Endometrium (tissue), 2 donors: ENCODE results near the gene ERCC6L.
"Not testable (repeated sequence)": the region's sequence is repeated elsewhere in the genome, so short reads cannot be mapped to it uniquely, and the experiment has no call there.

Source experiments
- FAIRE-seq: peaks from 2 replicates; lab custom pipeline; 2012; peaks lifted over from hg19 to GRCh38; lab: Jason Lieb, UNC
- donor health status: control.
- donor health status: control.

The ERCC6L gene

GRCh38 chrX:72245461-72246089, 6.7 kb upstream of the ERCC6L start:
- no peak for FAIRE-seq

DNA sequence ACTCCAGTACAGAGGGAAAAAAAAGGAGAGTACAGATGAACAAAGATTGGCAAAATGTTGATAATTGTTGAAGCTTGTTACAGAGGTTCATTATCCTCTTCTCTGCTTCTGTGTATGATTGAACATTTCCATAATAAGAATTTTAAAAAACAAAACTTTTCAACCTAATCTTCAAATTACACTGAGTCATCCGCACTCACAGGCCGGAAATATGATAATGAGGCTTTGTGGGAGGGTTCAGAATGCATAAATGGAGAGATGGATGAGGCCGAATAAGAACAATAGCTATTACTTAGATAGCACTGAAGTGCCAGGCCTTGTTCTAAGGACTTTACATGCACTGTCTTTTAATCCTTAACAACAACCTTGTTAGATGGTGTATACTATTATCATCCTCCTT, 4.6 kb upstream of the ERCC6L start:
- no peak for FAIRE-seq

DNA sequence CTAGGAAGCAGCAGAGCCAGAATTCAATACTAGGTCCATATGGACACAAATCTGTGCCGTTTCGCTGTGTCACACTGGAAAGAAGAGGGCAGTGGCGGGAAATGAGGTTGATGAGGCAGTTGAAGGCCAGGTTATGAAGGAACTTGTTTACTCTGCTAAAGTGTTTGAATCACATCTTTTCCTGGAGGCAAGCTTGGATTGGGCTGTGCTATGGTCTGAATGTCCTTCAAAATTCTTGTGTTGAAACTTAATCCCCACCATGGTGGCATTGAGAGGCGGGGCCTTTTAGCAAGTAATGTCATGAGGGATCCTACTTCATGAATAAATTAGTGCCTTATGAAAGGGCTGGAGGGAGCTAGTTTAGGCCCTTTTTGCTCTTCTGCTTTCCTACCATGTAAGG, 2.1 kb upstream of the ERCC6L start:
- no peak for FAIRE-seq

DNA sequence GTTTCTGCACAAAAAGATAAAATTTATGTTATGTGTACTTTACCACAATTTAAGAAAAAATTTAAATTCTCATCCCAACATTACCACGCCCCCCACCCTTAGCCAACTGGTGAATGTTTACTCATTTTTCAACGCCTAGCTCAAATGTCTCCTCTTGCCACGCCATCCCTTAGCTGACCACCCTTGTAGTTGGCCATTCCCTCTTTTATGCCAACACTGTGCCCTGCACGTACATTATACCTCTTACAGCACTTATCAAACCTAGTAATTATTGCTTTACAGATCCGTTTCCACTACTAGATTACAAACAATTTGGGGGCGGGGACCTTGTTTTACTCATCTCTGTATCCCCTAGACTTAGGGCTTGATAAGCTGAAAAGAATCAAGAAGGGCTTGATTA, 644 bp downstream of the ERCC6L start:
- no peak for FAIRE-seq

DNA sequence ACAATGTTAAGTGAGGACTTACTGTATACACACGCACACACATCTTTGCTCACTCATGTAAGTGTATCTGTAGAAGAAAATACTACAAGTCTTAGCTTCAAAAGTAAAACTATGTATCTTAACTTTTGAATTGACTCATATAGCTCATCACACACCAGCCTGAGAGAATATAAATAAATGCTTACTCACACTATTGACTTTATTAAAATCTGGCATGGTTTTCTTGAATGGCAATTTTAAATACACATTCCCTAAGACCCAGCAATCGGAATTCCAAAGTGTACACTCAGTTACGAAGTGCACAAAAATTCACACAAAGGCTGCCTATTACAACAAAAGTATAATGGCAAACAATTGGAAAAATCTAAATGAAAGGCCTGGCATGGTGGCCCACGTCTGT, 2.0 kb downstream of the ERCC6L start:
- FAIRE-seq = no peak

GRCh38 chrX:72230290-72230689, 8.5 kb downstream of the ERCC6L start:
- FAIRE-seq = no peak

- FAIRE-seq = not testable (repeated sequence)
Measured at GRCh38 chrX:72220375-72220774, 18.5 kb downstream of the ERCC6L start.

- no peak for FAIRE-seq
Measured at GRCh38 chrX:72216973-72217372, 21.9 kb downstream of the ERCC6L start.

DNA sequence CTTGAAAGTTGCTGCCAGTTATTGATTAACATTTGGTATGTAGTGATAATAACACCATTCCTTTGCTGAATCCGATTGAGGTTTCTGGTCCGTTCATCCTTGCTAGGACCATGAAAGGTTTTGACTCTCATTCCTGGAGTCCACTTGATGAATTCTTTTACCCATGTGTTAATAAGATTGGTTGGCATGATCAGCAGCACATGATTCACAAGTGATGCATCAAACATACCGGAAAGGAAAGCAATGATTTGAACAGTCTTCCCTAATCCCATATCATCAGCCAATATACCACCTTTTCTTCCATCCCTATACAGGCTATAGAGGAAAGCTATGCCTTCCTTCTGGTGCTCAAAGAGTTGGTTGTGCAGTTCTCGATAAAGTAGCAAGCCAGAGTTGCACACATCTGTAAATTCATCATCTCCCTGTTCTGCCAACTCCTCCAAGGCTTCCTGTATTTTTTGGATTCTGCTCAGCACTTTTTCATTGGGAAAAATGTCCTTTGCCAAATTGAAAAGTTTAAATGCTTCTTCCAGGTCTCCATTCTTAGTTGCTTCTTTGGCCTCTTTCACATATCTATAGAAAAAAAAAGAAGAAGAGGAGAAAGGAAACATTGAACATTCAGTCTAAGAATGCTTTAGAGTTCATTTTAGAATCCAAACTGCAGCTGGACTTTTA, 30.6 kb downstream of the ERCC6L start:
- FAIRE-seq = no peak

GRCh38 chrX:72207366-72207765, 31.5 kb downstream of the ERCC6L start:
- FAIRE-seq = no peak

GRCh38 chrX:72205706-72206105, 33.1 kb downstream of the ERCC6L start:
- no peak for FAIRE-seq

- no peak for FAIRE-seq
Measured at GRCh38 chrX:72203421-72203820, 35.4 kb downstream of the ERCC6L start.

DNA sequence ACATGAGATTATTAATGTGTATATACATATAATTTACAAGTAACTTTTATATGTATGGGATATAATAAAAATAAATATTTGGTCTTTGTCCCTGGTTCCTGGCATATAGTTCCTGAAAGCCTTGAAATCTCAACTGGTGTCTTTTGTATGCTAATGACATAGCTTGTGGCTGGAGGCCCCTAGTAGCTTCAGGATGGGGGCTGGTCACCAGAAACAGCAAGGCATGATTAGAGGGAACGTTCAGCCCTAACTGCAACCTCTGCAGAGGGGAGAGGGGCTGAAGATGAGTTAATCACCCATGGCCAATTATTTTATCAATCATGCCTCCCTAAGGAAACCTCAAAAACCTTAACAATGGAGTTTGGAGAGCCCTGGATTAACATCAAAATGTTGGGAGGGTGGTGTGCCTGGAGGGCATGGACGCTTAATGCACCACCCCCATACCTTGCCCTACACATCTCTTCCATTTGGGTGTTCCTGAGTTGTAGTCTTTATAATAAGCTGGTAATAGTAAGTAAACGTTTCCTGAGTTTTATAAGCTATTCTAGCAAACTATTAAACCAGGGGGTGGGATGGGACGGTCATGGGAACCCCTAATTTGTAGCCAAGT, 35.9 kb downstream of the ERCC6L start:
- no peak for FAIRE-seq

DNA sequence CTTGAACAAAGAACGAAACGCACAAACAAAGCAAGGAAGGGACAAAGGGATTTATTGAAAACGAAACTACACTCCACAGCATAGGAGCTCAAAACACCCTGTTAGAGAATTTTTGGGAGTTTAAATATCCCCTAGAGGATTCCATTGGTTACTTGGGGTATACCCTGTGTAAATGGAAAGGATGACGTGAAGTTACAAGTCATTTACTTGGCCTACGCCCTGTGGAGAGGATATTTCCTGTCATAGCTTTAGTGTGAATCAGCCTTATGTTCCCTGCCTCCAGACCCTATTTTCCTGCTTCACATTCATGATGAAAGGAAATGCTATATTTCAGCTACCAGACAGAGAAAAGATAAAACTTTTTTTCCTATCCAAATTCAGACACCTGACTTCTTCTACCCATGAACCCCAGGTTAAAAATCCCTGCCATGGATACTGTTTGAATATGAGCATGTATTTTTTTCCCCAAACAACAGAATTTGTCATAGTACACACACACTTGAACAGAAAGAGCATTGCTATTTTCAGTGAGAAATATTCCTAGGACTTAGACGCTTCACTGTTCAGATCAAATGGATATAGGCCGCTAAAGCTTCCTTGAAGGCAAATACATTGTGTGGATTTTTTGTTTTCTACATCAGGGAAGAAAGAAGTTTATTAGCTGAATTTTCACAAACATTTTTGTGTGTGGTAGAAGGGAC, 36.8 kb downstream of the ERCC6L start:
- FAIRE-seq = no peak

GRCh38 chrX:72182924-72183323, 55.9 kb downstream of the ERCC6L start:
- FAIRE-seq = no peak

GRCh38 chrX:72181178-72182125, 57.4 kb downstream of the ERCC6L start, which contains the start of gene PIN4:
Gene PIN4 (plus strand): TSS chrX:72181757. CDS start chrX:72181786, 29 bp downstream.
- FAIRE-seq = peak; percentile 91

GRCh38 chrX:72180539-72180938, 58.3 kb downstream of the ERCC6L start:
- no peak for FAIRE-seq

GRCh38 chrX:72176981-72177380, 61.8 kb downstream of the ERCC6L start:
- FAIRE-seq = no peak

- not testable (repeated sequence) for FAIRE-seq
Measured at GRCh38 chrX:72176289-72176688, 62.5 kb downstream of the ERCC6L start.

GRCh38 chrX:72169008-72169728, 69.7 kb downstream of the ERCC6L start:
- no peak for FAIRE-seq

DNA sequence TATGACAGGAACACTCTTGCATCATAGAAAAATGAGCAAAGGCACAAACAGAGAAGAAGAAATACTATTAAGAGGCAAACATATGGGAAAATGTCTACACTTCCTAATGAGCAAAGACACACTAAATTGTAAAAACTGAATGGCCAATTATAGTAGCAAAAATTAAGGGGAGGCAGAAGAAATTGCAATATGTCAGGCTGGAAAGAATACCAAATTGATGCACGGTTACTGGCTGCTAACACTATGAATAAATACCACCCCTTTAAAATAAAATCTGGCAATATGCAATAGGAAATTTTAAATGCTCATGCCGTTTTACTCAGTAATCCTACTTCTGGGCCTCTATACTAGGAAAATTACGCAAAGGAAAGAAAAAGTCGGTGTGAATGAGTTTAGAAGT, 73.3 kb downstream of the ERCC6L start:
- FAIRE-seq = no peak
